Ascending aorta (tissue), 2 donors: ENCODE results near the gene UTY. TPM values are rescaled to one million over a fixed set of nuclear protein-coding genes. Genes with fewer than 3 reads are reported as not detected.

Experiments used
- DNase-seq, 2 donors: peaks; one replicate each; pipeline ENCODE4 v3.0.0-alpha.2; 2019; ENCODE audit warnings: low spot score in 2 of 2
- H3K27ac ChIP-seq, 2 donors: fragments of 200-600 bp; sonication (generic); one replicate each; pipeline ENCODE4 v1.5.1; 2016 to 2017; ENCODE audit warnings: mild to moderate bottlenecking in 1 of 2
- H3K27me3 ChIP-seq: fragments of 200-600 bp; sonication (generic); one replicate; pipeline ENCODE4 v1.5.1; 2017
- H3K36me3 ChIP-seq, 2 donors: fragments of 200-600 bp; sonication (generic); one replicate each; pipeline ENCODE4 v1.5.1; 2016
- H3K4me1 ChIP-seq, 2 donors: fragments of 200-600 bp; sonication (generic); one replicate each; pipeline ENCODE4 v1.5.1; 2016 to 2017; ENCODE audit warnings: mild to moderate bottlenecking in 1 of 2
- H3K4me3 ChIP-seq, 2 donors: fragments of 200-600 bp; sonication (generic); one replicate each; pipeline ENCODE4 v1.5.1; 2016 to 2017; ENCODE audit warnings: mild to moderate bottlenecking in 1 of 2
- H3K9me3 ChIP-seq, 2 donors: fragments of 200-600 bp; sonication (generic); one replicate each; pipeline ENCODE4 v1.5.1; 2016
- CTCF ChIP-seq, 3 experiments: fragments of 200-600 bp in 2 of 3; fragments of 450-650 bp in 1 of 3; sonication (generic) in 2 of 3; IDR thresholded peaks; one replicate each; pipeline ENCODE4 v1.5.1; 2016 to 2019; ENCODE audit warnings: antibody characterized with exemption in 3 of 3, mild to moderate bottlenecking in 1 of 3, moderate library complexity in 1 of 3
- intact Hi-C: fragments of 100-400 bp; cut with DNase I; formaldehyde crosslinking; loops from one replicate; pipeline ENCODE4 v1.15.1; 2023
- total RNA-seq: library from RNA; depleted of rRNA; stranded (reverse); fragments of >200 nt; gene quantifications from one replicate; pipeline ENCODE4 v1.1.0, GENCODE V29; 2016

Gene UTY
- total RNA-seq, 1 donor from 2014 or later: not detected

GRCh38 chrY:13333791-13334190, 146.0 kb downstream of the UTY start:
- Histone ChIP-seq H3K4me3 (no peak overlapping the region), H3K27ac (no peak overlapping the region), H3K4me1 (no peaks in the 10 kb centered on the region), H3K27me3 (no peaks in the 10 kb centered on the region), H3K9me3 (no peaks in the 10 kb centered on the region), H3K36me3 (no peaks in the 10 kb centered on the region)
- DNase-seq: no peak
- no peak for TF ChIP-seq CTCF (IDR thresholded peaks at IDR 0.05)
- intact Hi-C loops: no loop called here

GRCh38 chrY:13330651-13331050, 149.2 kb downstream of the UTY start:
- no peak for DNase-seq
- TF ChIP-seq CTCF (IDR thresholded peaks at IDR 0.05): no peak
- Histone ChIP-seq H3K27ac (no peak overlapping the region), H3K9me3 (no peaks in the 10 kb centered on the region), H3K27me3 (no peaks in the 10 kb centered on the region), H3K4me3 (no peak overlapping the region), H3K36me3 (no peaks in the 10 kb centered on the region), H3K4me1 (no peaks in the 10 kb centered on the region)
- intact Hi-C loops: no loop called here

- no peaks in the 10 kb centered on the region for H3K27me3 ChIP-seq
- no peak for TF ChIP-seq CTCF (IDR thresholded peaks at IDR 0.05)
- no peaks in the 10 kb centered on the region for H3K4me1 ChIP-seq
- H3K9me3 ChIP-seq: no peaks in the 10 kb centered on the region
- no peak for DNase-seq
- H3K27ac ChIP-seq: no peak overlapping the region
- H3K36me3 ChIP-seq: no peaks in the 10 kb centered on the region
- no peak overlapping the region for H3K4me3 ChIP-seq
- intact Hi-C loops: no loop called here
These were observed 166.9 kb downstream of the UTY start for GRCh38 chrY:13312966-13313365.

- Histone ChIP-seq H3K4me3 (no peak overlapping the region), H3K27ac (no peak overlapping the region), H3K36me3 (no peaks in the 10 kb centered on the region), H3K9me3 (no peaks in the 10 kb centered on the region), H3K4me1 (no peaks in the 10 kb centered on the region), H3K27me3 (no peaks in the 10 kb centered on the region)
- TF ChIP-seq CTCF (IDR thresholded peaks at IDR 0.05): no peak
- DNase-seq: no peak
- intact Hi-C loops: no loop called here
These were observed 171.9 kb downstream of the UTY start for GRCh38 chrY:13307959-13308358.

GRCh38 chrY:13300795-13301194, 179.0 kb downstream of the UTY start:
- Histone ChIP-seq H3K4me1 (no peaks in the 10 kb centered on the region), H3K36me3 (no peaks in the 10 kb centered on the region), H3K9me3 (no peaks in the 10 kb centered on the region), H3K4me3 (no peak overlapping the region), H3K27ac (no peak overlapping the region), H3K27me3 (no peaks in the 10 kb centered on the region)
- no peak for DNase-seq
- intact Hi-C loops: no loop called here
- no peak for TF ChIP-seq CTCF (IDR thresholded peaks at IDR 0.05)

- Histone ChIP-seq H3K4me3 (no peak overlapping the region), H3K36me3 (no peaks in the 10 kb centered on the region), H3K27ac (no peak overlapping the region), H3K4me1 (no peaks in the 10 kb centered on the region), H3K9me3 (no peaks in the 10 kb centered on the region), H3K27me3 (no peaks in the 10 kb centered on the region)
- DNase-seq: no peak
- intact Hi-C loops: no loop called here
- no peak for TF ChIP-seq CTCF (IDR thresholded peaks at IDR 0.05)
These were observed 180.4 kb downstream of the UTY start for GRCh38 chrY:13299411-13299810.
